GM19463 (cell line): ENCODE results near the gene SKOR2.

Experiments
- ATAC-seq: cut with Tn5 transposase; IDR thresholded peaks from one replicate; pipeline ENCODE4 v1.9.1; 2021; ENCODE audit warnings: mild to moderate bottlenecking, moderate library complexity; ENCODE audit not compliant: unreplicated experiment

SKOR2 gene, protein sequence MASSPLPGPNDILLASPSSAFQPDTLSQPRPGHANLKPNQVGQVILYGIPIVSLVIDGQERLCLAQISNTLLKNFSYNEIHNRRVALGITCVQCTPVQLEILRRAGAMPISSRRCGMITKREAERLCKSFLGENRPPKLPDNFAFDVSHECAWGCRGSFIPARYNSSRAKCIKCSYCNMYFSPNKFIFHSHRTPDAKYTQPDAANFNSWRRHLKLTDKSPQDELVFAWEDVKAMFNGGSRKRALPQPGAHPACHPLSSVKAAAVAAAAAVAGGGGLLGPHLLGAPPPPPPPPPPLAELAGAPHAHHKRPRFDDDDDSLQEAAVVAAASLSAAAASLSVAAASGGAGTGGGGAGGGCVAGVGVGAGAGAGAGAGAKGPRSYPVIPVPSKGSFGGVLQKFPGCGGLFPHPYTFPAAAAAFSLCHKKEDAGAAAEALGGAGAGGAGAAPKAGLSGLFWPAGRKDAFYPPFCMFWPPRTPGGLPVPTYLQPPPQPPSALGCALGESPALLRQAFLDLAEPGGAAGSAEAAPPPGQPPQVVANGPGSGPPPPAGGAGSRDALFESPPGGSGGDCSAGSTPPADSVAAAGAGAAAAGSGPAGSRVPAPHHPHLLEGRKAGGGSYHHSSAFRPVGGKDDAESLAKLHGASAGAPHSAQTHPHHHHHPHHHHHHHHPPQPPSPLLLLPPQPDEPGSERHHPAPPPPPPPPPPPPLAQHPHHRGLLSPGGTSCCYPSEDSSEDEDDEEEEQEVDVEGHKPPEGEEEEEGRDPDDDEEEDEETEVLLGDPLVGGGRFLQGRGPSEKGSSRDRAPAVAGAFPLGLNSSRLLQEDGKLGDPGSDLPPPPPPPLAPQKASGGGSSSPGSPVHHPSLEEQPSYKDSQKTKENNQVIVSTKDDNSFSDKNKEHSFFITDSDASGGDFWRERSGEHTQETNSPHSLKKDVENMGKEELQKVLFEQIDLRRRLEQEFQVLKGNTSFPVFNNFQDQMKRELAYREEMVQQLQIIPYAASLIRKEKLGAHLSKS

DNA sequence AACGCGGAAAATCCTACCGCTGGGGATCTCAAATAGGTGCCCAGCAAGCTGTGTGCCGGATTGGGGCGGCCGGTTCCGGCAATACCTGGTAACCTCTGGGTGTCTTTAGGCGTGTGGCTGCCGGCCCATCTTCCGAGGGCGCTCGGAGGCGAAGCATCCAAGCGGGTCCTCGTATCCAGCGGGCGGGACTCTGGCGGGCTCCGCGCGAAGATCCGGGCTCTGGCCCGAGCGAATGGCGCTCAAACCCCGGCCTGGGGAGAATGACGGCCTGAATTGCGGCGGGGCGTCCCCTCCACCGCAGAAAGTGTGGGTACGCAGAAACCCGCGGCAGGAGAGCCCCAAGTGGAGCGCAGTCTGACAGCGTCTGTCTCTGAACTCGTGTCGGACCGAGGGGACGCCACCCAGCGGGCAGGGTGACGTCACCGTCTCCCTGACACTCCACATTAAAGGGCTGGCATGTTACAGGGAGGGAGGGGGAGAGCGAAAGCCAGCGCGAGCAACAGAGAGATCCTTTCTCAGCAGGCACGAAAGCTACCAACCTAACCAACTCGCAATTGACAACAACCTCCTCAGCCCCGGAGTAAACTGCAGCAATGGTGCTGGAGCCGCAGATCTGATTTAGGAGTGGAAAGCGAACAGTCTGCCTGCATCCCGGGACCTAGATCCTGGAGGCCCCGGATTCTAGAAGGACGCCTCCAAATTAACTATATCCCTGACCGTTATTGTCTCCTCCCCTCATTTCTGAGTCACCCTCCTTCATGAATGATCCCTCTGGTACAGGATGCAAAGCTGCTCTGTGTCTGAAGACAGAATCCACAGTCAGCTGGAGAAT, at the start of gene SKOR2:
Gene SKOR2, minus strand, starts transcription at position 372 of the 832 bp plus-strand sequence. CDS start 2,477 bp downstream, outside the sequence.
- no peak for ATAC-seq

DNA sequence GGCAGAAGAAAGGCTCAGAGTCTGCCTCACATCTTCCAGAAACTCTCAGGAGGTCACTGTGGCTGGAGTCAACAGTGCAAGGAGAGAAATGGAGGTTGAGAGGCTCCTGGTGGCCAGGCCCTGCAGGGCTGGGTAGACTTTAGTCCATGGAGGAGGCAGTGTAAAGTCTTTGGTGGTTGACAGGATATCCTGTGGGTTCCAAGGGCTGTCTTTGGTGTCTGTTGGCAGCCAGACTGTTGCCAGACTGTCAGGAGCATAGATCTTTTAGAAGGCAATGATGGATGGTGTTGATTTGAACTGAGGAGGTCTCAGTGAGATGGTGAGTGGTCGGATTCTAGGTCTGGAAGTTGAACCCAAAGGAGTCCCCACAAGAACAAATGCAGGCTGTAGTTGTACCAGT, 45.0 kb upstream of the SKOR2 start:
- no peak for ATAC-seq

DNA sequence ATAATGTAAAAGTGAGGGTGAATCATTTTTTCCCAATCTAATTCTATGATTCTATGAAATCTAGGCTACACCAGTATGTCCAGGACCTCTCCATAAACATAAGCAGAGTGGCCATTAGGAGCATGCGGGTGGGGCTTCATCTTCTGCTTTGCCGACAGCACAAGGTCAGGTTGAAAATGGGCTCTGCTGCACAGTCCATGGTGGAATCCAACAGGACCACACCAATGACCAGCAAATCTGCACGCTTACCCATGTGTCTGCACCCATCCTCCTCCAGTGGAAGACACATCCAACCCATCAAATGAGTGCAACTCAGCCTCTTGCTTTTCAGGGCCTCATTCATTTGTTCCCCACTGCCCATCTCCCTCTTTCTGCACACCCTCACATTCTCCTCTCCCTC, 43.3 kb upstream of the SKOR2 start:
- no peak for ATAC-seq

DNA sequence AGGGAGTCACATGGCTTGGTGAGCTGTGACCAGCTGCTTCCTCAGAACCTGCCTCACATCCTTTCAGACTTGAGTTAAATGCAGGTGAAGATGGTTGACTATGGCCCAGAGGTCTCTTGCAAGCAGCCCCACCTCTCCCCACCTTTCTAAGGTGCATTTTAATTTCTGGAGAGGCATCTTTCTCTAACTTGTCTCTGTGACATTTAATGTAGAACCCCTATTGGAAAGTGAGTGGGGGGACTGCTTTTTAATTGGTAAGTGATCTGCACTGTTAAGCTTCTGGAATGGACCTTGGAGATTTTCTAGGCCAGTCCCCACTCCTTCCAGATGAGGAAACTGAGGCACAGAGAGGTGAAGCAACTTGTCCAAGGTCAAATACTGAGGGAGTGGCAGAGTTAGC, 37.3 kb upstream of the SKOR2 start:
- no peak for ATAC-seq

DNA sequence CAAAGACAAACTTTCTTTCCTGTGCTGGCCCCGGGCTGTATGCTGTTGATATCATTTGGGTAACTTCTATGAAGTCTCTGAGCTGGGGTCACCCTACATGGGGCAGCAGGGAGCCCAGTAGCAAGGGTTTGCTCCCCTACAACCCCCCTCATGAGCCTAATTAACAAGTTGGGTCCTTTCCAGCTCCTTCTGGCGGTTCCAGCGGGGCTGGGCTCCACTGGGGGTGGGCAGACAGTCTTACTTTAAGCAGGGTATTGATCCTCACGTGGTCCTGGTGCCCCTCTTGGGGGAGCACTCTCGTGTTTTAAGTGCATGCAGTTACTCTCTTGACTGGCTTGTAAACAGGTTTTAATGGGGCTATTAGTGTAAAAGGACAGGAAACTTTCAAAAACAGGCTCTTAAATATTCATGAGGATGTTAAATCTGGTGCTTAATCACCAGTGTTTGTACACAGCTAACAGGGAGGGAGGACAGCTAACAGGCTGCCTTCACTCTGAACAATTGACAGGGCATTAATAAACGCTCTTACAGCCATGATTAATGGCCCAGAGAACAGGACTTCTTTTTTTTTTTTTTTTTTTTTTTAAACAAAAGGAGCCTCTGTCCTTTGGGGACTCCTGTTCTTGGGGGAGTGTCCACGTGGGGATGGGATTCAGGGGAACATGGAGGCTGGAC, 36.6 kb upstream of the SKOR2 start:
- no peak for ATAC-seq

DNA sequence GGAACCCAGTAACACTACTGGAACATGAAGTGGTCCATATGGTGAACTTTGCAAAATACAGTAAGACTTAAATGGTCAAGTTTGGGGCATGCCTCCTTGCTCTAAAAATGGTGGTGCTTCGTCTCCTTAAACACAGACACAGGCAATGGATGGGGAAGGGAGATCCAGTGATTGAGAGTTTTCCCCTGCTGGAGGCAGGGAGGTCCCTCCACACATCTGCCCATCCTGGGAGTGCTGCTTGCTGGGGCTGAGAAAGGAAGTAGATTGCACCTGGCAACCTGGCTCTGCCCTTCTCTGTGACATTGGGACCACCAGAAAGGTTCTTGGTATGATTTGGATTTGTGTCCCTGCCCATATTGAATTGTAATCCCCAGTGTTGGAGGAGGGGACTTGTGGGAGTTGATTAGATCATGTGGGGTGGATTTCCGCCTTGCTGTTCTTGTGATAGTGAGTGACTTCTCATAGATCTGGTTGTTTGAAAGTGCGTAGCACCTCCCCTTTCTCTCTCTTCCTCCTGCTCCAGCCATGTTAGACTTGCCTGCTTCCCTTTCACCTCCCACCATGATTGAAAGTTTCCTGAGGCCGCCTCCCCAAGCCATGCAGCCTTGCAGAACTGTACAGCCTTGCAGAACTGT, 35.4 kb upstream of the SKOR2 start:
- no peak for ATAC-seq

DNA sequence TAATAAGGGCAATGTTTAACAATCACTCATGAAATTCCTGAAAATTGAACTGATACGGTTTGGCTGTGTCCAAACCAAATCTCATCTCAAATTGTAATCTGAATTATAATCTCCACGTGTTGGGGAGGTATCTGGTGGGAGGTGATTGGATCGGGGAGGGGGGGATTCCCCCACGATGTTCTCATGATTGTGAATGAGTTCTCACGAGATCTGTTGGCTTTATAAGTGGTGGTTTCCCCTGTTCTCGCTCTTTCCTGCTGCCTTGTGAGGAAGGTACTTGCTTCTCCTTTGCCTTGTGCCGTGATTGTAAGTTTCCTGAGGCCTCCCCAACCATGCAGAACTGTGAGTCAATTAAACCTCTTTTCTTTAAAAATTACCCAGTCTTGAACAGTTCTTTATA, 34.0 kb upstream of the SKOR2 start:
- ATAC-seq: no peak

DNA sequence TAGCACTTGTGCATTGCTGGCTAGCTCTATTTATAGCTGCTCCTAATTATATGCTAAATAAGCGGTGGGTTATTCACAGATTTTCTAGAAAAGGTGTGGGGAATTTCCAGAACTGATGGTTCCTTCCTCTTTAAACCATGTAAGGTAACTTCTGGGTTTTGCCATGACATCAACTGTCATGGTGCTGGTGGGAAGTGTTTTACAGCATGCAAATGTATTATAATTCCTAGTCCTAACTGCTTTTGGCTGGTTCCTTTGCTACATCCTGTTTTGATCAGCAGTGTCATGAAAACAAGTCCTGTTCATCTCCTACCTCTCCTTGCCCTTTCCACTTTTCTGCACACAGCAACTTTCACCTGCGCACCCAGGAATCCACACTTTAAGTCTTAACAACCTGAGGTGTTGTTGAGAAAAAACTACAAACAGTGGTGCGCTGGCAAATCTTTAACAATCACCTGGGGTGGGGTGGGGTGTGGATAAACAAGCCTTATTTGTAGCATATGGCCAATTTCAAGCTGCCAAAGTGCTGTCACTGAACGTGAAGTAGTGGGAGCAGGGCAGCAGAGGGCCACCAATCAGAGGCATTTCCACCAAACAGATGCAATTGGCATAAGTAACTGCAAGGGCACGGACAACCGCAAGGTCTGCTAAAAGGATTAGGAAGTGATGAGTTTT, 33.4 kb upstream of the SKOR2 start:
- no peak for ATAC-seq

DNA sequence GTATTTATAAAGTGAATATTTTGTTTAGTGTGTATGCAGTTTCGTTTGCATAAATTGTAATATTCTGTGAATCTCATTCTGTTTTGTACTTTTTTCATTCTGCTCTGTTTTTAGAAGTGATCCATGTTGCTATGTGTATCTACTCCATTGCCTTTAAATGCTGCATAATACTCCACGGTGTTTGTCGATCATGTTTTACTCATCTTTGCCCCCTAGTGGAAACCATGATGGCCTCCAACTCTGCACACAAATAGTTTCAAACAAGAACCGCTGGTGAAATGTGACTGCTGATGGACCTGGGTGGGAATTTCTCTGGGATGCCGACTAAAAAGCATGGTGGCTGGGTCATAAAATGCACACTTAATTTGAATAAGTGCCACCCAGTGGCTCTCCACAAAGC, 32.0 kb upstream of the SKOR2 start:
- ATAC-seq: no peak

DNA sequence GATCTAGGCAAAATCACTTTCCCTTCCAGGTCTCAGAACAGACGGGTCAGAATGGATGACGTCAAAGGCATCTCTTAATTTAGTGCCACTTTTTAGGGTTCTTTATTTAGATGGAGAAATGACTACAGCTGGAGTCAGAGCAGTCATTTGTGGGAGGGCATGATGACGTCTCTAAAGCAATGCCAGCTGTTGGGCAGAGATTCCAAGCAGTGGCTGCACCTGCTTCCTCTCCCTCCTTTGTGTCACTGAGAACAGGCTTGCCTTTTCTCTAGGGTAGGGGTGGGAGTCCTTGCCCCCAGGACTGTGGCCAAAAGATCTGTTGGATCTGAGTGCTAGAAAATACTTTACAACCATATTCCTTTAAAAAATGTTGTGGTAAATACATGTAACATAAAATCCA, 28.7 kb upstream of the SKOR2 start:
- ATAC-seq: no peak

DNA sequence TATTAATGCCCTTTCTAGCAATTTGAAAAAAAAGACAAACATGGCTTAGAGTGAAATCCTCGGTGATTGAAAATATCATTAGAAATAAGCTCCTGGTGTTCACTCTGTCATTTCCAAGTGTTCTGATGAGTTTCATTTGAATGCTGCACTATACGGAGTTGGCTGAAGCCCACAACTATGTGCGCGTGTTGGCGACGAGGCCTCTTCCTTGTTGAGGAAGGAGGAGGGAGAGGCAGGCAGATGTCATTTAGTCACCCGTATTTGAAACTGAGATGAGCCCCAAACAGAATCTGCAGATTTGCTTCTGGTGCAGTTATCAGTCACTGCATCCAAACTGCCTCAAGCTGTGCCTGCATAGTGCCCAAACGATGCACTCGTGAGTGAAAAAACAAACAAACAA, 23.5 kb upstream of the SKOR2 start:
- no peak for ATAC-seq

DNA sequence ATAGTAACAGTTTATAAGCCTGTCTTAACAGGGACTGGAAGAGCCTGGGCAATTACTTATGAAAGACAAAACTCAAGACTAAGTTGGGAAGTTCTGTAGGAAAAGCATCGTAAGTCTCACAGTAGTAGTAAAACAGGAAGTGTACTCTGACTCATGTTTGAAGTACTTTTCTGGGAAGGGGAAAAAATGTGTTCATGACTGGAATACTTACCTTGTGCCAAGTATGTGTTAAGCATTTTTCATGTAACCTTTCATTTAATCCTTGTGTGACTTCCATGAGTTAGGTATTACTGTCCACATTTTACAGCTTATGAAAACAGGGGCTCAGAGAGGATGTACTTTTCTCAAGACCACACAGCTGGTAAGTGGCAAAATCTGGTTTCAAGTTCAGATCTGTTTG, 13.7 kb upstream of the SKOR2 start:
- ATAC-seq: no peak

DNA sequence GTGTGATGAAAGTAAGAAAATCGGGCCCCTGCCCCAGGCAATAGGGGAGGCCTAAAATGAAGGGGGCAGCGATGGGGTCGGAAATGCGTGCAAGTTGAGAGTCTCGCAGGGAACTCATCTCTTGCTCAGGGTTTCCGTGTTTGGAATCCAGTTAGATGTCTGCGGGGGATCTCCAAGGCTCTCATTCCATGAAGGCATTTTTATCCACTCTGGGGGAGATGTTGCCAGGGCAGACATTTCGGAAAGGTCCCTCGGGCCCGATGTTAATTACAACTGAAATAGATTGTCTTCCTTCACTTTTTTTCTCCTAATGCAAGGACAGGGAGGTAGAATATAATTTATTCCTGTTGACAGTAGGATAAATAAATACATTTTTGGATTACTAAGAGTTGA, 12.8 kb upstream of the SKOR2 start:
- ATAC-seq: no peak

DNA sequence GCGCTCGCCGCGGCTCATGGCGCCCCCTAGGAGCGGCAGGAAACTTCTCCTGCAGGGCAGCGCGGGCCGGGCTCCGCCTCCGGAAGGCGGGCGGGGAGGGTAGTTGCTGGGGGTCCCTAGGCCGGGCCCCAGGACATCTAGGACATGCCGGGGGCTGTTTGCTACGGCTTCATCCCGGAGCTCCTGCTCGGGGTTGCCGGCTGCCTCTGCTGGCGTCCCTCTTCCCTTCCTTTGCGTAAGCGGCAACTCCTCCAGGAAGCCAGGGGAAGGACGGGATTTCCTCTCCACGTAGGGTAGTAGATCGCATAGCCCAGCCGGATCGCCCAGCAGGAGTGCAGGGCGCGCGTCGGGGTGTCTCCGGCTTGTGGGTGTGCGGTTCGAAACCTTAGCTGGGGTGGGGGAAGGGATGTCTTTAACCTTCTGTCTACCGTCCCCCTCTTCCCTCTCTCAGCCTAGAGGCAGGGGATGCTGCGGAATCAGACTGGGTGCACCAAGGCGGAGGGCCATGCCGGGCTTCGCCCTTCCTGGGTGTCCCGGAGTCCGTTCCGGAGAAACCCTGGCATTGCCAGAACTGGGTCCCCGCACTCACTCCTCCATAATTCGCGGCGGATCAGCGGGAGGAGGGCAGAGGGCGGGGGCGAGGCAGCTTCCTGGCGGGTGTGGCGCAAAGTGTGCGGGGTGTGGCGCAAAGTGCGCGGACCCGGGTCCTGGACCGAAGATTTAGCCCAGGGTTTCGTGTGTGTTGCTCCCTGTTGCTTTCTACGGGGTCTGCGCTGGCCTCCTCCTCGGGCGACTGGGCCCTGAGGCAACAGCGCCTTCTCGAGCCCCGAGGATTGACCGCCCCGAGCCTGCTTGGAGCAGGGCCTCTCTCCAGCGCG, 12.2 kb upstream of the SKOR2 start:
- no peak for ATAC-seq

DNA sequence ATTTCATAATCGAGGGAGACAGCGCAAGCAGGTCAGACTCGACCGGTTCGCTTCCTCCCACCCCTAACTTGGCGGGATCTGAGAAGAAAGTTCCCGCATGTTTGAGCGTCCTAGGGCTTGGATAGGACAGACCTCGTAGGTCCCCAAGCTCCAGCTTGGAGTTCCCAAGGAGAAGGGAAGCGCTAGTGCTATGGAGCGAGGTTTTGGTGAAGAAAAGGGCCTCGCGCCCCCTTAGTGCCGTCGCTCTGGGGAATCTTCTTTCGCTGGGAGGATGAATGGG, 11.6 kb upstream of the SKOR2 start:
- no peak for ATAC-seq

DNA sequence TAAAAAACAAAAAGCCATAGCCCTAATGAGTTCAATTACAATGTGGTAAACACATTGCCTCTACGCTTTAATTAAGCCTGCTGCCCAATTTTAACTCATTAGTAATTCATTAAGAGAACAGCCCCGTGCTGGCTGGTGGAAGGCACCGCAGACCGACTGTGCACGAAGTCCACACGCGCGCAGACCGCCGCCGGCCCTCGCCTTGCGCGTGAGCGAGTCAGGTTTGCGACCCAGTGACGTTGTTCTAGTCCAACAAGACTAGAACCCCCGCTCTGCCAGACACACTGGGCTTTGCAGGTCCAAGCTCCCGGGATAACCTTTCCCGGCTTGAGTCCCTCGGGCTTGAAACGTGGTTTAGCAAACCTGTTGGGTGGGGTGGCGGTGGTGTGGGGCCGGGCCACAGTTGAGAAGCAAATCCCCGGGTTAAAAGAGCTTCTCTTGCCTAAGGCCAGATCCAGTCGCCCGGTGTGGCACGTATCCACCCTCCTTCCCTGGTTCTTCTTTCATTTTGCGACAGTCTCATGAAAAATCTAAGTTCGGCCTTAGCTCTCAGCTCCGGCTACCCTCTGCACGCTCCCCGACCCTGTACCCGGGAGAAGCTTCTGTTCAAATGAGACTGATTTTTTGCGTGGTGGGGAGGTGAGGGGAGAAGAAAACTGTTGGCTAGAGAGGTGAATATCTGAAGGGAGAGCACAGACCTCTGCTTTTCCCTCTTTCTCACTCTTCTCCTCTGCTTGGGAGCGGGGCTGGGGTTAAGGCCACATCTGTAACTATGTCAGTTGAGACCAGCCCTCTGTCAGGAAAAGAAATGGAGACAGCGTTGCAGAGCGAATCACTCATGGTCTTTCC, 11.1 kb upstream of the SKOR2 start:
- no peak for ATAC-seq

DNA sequence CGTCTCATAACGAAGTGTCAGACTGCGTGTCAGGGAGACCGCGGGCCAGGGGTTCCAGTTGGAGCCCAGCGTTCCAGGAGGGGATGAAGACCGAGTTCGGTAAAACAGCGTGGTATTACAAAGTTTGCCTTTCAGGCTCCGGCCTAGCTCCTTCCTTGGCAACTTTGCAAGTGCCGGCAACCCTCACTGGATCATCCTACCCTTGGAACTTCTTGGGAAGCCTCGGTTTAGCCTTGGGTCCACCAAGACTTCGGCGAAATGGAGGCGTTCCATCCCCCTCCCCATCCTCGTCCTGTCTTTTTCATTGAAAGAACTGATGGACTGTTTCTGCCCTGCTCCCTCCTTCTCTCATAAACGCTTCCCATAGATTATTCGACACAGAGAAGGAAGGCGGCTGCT, 10.4 kb upstream of the SKOR2 start:
- no peak for ATAC-seq
